HAP-1 (cell line): Measurements from ENCODE around the gene CAMK4.
"Not testable (repeated sequence)": the region's sequence is repeated elsewhere in the genome, so short reads cannot be mapped to it uniquely, and the experiment has no call there.

Experiments
- DNase-seq, 2 experiments: peaks; one replicate each; pipeline ENCODE4 v3.0.0-alpha.2; 2016 to 2020; ENCODE audit warnings: low spot score in 2 of 2
- H3K27me3 ChIP-seq: fragments of 250-450 bp; sonication (Bioruptor Pico); 2 replicates; pipeline ENCODE4 v1.5.1; 2020; ENCODE audit warnings: low read depth, mild to moderate bottlenecking, moderate library complexity
- H3K36me3 ChIP-seq: fragments of 250-450 bp; sonication (Bioruptor Pico); replicated peaks from 2 replicates; pipeline ENCODE4 v1.5.1; 2020; ENCODE audit warnings: mild to moderate bottlenecking
- H3K4me1 ChIP-seq: fragments of 250-450 bp; sonication (Bioruptor Pico); 2 replicates; pipeline ENCODE4 v1.5.1; 2020; ENCODE audit warnings: mild to moderate bottlenecking
- H3K4me3 ChIP-seq: fragments of 250-450 bp; sonication (Bioruptor Pico); 2 replicates; pipeline ENCODE4 v1.5.1; 2020; ENCODE audit warnings: mild to moderate bottlenecking, moderate library complexity
- H3K9me3 ChIP-seq: fragments of 250-450 bp; sonication (Bioruptor Pico); 2 replicates; pipeline ENCODE4 v1.5.1; 2020; ENCODE audit warnings: mild to moderate bottlenecking, moderate library complexity
- in situ Hi-C: fragments of 300-500 bp; cut with MboI; formaldehyde crosslinking; loops from 3 replicates; pipeline ENCODE4 v1.14.3; 2020; ENCODE audit warnings: low sequenced_read_pairs, inconsistent platforms, mixed read lengths

Gene CAMK4

DNA sequence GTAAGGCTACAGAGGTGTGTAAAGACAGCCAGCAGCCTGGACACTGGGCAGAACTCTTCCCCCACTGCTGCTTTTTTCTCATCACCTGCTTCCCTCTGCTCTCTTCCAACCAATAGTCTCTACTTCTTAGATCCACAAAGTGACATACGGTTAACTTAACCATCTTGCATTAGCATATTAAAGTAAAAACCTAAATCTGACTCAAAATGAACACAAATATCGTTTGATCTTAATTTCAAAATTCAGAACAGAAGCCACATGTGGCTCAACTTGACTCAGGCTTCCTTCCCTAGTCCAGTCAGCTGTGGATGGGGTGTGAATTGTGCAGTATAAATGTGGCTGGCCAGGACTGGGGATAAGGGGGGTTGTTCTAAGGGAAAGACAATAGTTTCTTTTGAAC, 173.8 kb downstream of the CAMK4 start:
- in situ Hi-C loops, result no loop called here

DNA sequence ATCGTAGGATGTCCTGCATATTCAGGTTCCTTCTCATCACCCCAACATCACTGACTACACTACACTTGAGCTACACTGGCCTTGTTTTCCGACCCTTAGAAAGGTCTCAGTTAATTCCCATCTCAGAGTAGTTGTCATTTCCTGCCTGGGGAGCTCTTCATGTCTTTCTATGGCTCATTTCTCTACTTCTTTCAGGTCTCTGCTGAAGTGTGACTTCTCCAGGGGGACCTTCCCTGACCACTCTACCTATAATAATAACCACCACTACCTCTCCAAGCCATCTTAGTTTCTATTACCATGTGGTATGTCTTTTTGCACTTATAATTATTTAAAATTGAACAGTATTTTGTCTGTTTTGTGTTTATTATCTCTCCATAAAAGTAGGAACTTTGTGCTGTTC, 174.9 kb downstream of the CAMK4 start:
- Histone ChIP-seq H3K4me1 (no peaks in the 10 kb centered on the region), H3K27me3 (no peaks in the 10 kb centered on the region), H3K4me3 (no peak overlapping the region), H3K36me3 (no peaks in the 10 kb centered on the region), H3K9me3 (no peaks in the 10 kb centered on the region)
- in situ Hi-C loops, result no loop called here
- DNase-seq, result no peak

More for the DNA sequence above, 173.8 kb downstream of the CAMK4 start:
- DNase-seq, result no peak
- Histone ChIP-seq H3K9me3 (no peaks in the 10 kb centered on the region), H3K27me3 (no peaks in the 10 kb centered on the region), H3K36me3 (no peaks in the 10 kb centered on the region), H3K4me1 (no peaks in the 10 kb centered on the region), H3K4me3 (no peak overlapping the region)

- H3K4me1 ChIP-seq, result no peaks in the 10 kb centered on the region
- H3K4me3 ChIP-seq, result no peak overlapping the region
- in situ Hi-C loops, result no loop called here
- H3K36me3 ChIP-seq, result no peaks in the 10 kb centered on the region
- no peaks in the 10 kb centered on the region for H3K27me3 ChIP-seq
- no peak for DNase-seq
- H3K9me3 ChIP-seq, result no peaks in the 10 kb centered on the region
Measured at GRCh38 chr5:111401906-111402305, 177.7 kb downstream of the CAMK4 start.

DNA sequence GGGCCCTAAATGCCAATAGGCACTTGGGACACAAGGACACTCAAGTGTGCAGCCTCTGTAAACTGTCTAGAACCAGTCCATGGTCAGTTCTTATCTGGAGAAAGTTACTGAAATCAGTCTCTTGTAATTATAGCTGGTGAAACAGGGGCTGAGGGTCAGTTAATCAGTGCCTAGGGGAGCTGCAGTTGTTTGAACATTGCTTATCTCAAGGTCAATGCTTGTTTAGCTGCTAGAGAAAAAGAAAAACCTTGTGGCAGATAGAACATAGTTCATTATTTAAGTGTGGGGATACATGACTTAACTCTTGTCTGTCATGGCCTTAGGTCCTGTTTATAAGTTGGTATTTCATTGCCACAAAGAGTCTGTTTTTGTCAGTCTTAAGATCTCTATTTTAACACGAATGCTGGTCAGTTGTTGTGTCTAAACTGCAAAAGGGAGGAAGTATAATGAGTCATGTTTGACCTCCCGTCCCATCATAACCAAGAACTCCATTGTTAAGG, 180.1 kb downstream of the CAMK4 start:
- no peak for DNase-seq
- H3K27me3 ChIP-seq, result no peaks in the 10 kb centered on the region
- in situ Hi-C loops, result no loop called here

DNA sequence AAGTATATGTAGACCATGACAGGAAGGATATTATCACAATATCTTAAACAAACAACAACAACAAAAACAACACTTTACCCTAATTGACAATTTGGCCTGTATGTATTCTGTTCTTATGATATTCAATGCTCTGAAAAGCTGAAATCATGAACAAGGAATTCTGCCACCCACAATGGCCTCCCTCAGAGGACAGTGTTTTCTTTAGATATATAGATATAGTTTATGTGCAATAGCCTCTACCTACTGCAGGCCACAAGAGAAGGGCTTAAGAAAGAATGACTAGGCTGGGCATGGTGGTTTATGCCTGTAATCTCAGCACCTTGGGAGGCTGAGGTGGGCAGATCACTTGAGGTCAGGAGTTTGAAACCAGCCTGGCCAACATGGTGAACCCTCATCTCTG, 183.4 kb downstream of the CAMK4 start:
- in situ Hi-C loops, result no loop called here
- H3K27me3 ChIP-seq, result no peaks in the 10 kb centered on the region
- H3K4me3 ChIP-seq, result no peak overlapping the region
- no peaks in the 10 kb centered on the region for H3K4me1 ChIP-seq
- no peaks in the 10 kb centered on the region for H3K36me3 ChIP-seq
- H3K9me3 ChIP-seq, result no peaks in the 10 kb centered on the region
- no peak for DNase-seq

More for the DNA sequence above, 180.1 kb downstream of the CAMK4 start:
- Histone ChIP-seq H3K9me3 (no peaks in the 10 kb centered on the region), H3K4me3 (no peak overlapping the region), H3K4me1 (no peaks in the 10 kb centered on the region), H3K36me3 (no peaks in the 10 kb centered on the region)

DNA sequence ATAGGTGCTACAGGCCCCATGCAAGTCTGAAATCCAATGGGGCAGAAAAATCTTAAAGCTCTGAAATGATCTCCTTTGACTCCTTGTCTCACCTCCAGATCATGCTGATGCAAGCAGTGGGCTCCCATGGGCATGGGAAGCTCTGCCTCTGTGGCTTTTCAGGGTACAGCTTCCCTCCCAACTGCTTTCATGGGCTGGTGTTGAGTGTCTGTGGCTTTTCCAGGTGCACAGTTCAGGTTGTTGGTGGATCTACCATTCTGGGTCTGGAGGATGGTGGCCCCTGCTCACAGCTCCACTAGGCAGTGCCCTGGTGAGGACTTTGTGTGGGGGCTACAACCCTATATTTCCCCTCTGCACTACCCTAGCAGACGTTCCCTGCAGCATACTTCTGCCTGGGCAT, 184.6 kb downstream of the CAMK4 start:
- Histone ChIP-seq H3K4me3 (no peak overlapping the region), H3K27me3 (no peaks in the 10 kb centered on the region), H3K36me3 (no peaks in the 10 kb centered on the region), H3K4me1 (no peaks in the 10 kb centered on the region), H3K9me3 (no peaks in the 10 kb centered on the region)
- in situ Hi-C loops, result no loop called here
- no peak for DNase-seq

- in situ Hi-C loops, H3K4me3 ChIP-seq, DNase-seq, H3K36me3 ChIP-seq, H3K27me3 ChIP-seq, H3K4me1 ChIP-seq, H3K9me3 ChIP-seq: not testable (repeated sequence)
Measured at GRCh38 chr5:111409266-111409665, 185.1 kb downstream of the CAMK4 start.

DNA sequence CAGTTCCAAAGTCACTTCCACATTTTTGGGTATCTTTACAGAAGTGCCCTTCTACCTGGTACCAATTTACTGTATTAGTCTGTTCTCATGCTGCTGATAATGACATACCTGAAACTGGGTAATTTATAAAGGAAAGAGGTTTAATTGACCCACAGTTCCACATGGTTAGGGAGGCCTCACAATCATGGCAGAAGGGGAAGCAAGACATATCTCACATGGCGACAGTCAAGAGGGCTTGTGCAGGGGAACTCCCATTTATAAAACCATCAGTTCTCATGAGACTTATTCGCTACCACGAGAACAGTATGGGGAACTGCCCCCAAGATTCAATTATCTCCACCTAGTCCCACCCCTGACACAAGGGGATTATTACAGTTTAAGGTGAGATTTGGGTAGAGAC, 185.9 kb downstream of the CAMK4 start:
- in situ Hi-C loops, H3K9me3 ChIP-seq, H3K4me3 ChIP-seq, H3K4me1 ChIP-seq, H3K27me3 ChIP-seq, H3K36me3 ChIP-seq, DNase-seq: not testable (repeated sequence)

DNA sequence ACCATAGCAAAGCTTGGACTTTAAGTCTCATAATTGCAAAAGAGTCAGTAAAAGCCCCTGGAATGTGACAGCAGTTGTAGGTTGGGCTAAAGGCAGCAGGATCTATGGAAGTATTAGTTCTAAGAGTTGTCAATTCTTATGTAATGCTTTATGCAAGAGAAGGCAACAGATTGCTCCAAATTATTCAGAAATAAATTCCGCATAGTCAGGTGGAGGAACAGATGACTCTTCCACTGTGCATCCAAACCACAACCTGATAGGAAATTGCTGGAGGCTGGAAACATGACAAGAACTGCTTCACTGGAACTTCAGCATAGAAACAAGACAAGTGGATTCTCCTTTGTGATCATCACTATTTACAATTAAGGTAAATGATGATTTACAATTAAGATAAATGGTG, 187.1 kb downstream of the CAMK4 start:
- no peaks in the 10 kb centered on the region for H3K4me1 ChIP-seq
- H3K9me3 ChIP-seq, result no peaks in the 10 kb centered on the region
- no peak for DNase-seq
- H3K36me3 ChIP-seq, result no peaks in the 10 kb centered on the region
- in situ Hi-C loops, result no loop called here
- H3K4me3 ChIP-seq, result no peak overlapping the region
- H3K27me3 ChIP-seq, result no peaks in the 10 kb centered on the region

- in situ Hi-C loops, result no loop called here
- no peaks in the 10 kb centered on the region for H3K36me3 ChIP-seq
- DNase-seq, result no peak
- no peaks in the 10 kb centered on the region for H3K9me3 ChIP-seq
- H3K27me3 ChIP-seq, result no peaks in the 10 kb centered on the region
- H3K4me3 ChIP-seq, result no peak overlapping the region
- H3K4me1 ChIP-seq, result no peaks in the 10 kb centered on the region
Measured at GRCh38 chr5:111412593-111412992, 188.4 kb downstream of the CAMK4 start.

- Histone ChIP-seq H3K4me1 (no peaks in the 10 kb centered on the region), H3K27me3 (no peaks in the 10 kb centered on the region), H3K36me3 (no peaks in the 10 kb centered on the region), H3K4me3 (no peak overlapping the region), H3K9me3 (no peaks in the 10 kb centered on the region)
- in situ Hi-C loops, result no loop called here
- no peak for DNase-seq
Measured at GRCh38 chr5:111415053-111415452, 190.9 kb downstream of the CAMK4 start.

DNA sequence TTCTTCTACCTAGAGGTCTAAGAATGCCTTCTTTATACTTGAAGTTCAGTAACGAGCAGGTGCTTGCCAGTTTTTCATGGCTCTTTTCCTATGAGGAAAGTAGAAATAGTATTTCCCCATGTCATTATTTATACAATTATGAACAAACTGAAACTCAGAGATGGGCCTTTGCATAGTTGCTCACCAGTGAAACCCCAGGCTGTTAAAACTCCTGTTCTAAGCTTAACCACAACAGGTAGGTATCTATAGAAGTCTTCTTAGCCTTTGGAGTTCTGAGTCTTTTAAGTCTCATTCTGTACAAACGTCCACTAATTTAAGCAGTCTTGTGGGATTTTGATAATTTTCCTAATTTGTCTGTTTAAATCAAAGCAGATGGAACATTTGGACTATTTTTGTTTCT, 198.1 kb downstream of the CAMK4 start:
- in situ Hi-C loops, result no loop called here
- Histone ChIP-seq H3K27me3 (no peaks in the 10 kb centered on the region), H3K36me3 (no peaks in the 10 kb centered on the region), H3K4me3 (no peak overlapping the region), H3K9me3 (no peaks in the 10 kb centered on the region), H3K4me1 (no peaks in the 10 kb centered on the region)
- no peak for DNase-seq

- H3K27me3 ChIP-seq, result no peaks in the 10 kb centered on the region
- H3K4me3 ChIP-seq, result no peak overlapping the region
- in situ Hi-C loops, result no loop called here
- no peaks in the 10 kb centered on the region for H3K9me3 ChIP-seq
- no peaks in the 10 kb centered on the region for H3K36me3 ChIP-seq
- H3K4me1 ChIP-seq, result no peaks in the 10 kb centered on the region
- no peak for DNase-seq
Measured at GRCh38 chr5:111422747-111423720, 198.8 kb downstream of the CAMK4 start.

- H3K9me3 ChIP-seq, result no peaks in the 10 kb centered on the region
- no peaks in the 10 kb centered on the region for H3K36me3 ChIP-seq
- H3K4me1 ChIP-seq, result no peaks in the 10 kb centered on the region
- no peaks in the 10 kb centered on the region for H3K27me3 ChIP-seq
- in situ Hi-C loops, result no loop called here
- DNase-seq, result no peak
- H3K4me3 ChIP-seq, result no peak overlapping the region
Measured at GRCh38 chr5:111425205-111425604, 201.0 kb downstream of the CAMK4 start.
